CD4-positive, alpha-beta T cell treated with Interleukin-15 for 1 hour (primary cell): ENCODE data around the gene RNF213.

Source experiments
- DNase-seq: peaks from one replicate; pipeline ENCODE4 v3.0.0-alpha.2; 2020

Gene RNF213

GRCh38 chr17:80260791-80261158 is at the start of gene RNF213:
RNF213 (plus strand) TSS chr17:80260852; CDS start chr17:80263682, 2,830 bp downstream.
- DNase-seq, result peak; percentile 60

DNA sequence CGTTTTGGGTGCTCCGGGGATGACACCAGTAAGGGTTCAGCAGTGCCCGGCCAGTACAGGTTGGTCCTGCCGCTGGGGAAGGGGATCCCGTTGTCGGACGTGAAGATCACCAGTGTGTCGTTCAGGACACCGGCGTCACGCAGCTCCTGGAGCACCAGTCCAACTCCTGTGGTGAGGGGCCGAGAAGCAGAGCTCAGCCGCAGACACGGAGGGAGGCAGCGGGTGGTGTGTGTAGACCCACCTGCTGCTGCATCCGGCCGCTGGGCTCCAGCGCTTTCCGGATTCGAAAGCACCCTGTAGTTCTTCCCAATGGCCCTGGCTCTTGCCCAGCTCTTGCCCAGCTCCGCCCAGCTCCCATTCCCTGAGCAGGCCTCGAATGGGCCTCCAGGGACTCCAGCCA is 48.5 kb upstream of the RNF213 start:
- no peak for DNase-seq

DNA sequence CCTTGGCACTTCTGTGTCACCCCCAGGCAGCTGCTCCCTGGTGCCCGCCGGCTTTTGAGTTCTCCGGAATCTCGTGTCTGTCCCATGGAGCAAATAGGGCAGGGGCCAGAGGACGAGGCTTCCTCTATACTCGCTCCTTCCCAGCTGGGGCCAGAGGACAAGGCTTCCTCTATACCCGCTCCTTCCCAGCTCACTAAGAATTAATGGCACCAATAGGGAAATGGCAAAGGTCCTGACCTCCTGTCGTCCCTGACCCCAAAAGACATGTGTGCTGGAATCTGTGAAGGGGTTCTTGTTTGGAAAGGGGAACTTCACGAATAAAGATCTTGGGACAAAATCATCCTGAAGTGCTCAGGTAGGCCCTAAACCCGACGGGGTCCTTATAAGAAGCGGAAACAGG is 48.1 kb upstream of the RNF213 start:
- no peak for DNase-seq

GRCh38 chr17:80212962-80213642 is 47.5 kb upstream of the RNF213 start:
- DNase-seq, result peak; percentile 59

DNA sequence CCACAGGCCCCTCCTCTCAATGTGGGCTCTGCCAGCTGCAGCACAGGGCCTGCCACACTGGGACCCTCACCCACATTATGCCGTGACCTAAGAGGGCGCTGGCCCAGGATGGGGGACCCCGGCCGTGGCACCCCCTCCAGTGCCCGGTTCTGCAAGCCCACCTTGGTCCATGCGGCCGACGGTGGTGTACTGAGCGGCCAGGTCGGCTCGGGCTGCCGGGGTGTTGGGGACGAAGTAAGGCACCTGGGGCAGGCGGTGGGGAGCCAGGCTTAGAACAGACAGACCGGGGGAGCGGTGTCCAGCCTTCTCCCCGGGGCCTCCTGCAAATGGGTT is 47.0 kb upstream of the RNF213 start:
- no peak for DNase-seq

DNA sequence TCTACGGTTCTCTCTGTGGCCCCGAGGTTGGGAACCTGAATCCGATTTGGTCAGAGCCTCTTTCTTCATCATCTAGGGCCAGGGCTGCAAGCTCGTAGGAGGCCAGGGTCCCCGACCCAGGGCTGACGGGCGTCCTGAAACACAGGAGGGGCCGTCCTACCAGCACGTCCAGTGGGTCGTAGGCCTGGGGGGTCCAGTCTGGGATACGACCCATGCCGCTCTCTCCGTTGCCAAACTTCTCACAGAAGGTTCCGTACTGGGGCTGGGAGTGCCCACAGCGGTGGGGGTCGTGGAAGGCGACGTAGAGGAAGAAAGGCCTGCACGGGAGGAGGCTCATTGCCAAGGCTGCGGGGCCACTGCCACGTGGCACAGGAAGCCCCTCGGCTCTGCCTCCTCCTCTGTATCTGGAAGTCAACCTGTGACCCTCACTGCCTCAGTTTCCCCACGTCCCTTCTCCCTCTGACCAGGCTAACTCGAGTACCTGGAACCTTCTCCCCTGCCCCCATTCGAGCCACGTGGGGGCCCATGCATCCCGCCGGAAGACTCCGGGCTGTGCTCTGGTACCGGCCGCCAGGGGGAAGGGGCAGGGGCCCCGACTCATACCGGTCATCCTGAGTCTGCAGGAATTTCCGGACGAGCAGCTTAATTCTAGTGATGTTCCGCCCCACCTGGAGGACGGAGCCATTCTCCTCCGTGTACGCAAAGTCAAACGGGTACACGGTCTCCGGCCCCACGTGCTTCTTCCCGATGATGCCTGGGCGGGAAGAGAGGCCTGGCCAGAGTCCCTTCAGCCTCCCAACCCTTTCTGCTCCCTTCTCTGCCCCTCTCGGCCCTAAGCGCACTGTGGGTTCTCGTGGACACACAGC is 46.4 kb upstream of the RNF213 start:
- no peak for DNase-seq

- no peak for DNase-seq
These were observed 45.8 kb upstream of the RNF213 start for GRCh38 chr17:80214878-80215210.

DNA sequence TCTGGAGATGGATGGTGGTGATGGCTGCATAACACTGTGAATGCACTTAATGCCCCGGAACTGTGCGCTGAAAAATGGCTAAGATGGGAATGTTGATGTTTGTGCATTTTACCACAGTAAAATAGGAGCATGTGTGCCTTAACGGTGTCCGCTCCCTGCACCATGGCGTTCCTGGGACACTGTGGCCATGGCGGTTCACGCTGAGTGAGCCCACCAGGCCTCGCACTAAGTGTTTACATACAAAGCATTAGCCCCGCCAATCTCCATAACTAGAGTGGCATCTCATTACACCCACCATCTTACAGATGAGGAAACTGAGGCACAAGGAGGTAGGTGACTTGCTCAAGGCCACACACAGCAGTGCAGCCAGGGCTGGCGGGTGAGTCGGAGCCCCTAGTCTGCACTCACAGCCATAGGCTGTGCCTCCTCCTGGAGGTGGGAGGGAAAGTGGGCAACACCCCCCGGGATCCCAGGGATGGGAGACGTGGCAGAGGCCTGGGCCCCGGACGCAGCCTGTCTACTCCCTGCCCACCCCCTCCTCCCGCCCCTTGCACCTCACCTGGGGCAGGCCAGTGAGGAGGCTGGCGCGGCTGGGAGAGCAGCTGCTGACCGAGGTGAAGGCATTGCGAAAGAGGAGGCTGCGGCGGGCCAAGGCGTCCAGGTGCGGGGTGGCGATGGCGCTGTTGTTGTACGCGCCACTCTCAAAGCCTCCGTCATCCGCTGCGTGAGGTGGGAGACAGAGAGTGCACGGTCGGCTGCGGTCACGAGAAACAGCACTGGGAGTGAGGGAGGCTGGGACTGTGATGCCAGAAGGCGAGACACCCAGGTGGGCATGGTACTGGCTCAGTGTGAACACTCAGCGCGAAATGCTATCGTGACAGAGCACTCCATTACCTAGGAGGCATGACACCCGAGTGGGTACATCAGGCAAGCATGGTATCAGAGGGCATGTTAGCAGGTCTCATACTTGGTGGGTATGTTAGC is 43.9 kb upstream of the RNF213 start:
- DNase-seq, result no peak

- no peak for DNase-seq
These were observed 42.8 kb upstream of the RNF213 start for GRCh38 chr17:80217703-80218362.

GRCh38 chr17:80218391-80218790 is 42.3 kb upstream of the RNF213 start:
- no peak for DNase-seq

GRCh38 chr17:80219013-80219762 is 41.5 kb upstream of the RNF213 start:
- peak; percentile 91 for DNase-seq

DNA sequence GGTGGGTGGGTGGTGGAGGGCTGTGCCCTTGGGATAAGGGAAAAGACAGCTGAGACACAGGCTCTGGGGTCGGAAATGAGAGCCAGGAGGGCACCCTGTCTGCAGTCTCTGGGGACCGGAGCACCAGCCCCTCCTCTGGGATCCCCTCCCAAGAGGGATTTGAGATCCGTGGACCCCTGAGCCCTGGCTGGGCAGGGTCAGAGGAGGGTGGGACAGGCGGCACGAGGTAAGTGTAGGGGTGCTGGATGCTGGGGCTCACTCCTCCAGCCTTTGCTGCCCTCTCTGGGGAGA is 40.9 kb upstream of the RNF213 start:
- DNase-seq, result no peak

DNA sequence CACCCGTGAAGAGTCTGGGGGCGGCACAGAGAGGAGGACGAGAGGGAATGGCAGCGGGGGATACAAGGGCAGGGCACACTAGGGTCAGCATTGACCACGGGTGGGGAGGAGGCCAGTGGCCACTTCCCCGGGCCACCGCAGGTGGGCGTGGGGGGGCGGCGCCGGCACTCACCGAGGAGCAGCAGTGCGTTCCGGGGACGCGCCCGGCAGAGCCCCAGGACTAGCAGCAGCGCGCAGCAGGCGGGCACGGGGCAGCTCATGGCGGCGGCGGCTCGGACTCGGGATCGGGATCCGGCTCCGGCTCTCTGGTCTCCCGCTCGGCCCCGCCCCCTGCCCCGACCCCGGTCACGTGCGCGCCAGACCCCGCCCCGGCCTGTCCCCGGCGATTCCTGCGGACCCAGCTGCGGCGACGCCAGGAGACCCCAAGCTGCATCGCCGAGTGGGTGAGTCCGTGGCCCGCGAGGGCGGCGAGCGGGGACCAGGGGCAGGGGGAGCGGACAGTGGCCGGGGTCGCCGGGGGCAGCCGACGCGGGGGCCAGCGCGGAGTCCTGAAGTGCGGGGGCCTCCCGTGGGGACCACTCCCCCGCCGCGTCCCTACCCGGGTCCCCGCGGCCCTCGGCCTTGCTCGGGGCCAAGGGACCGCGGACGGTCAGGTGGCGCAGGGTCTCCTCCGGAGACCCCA is 40.5 kb upstream of the RNF213 start, which contains the start of the genes SGSH and SLC26A11:
SGSH (minus strand) TSS at position 280 of the 682 bp plus-strand sequence; CDS start at position 260, 20 bp downstream.
SLC26A11 (plus strand) TSS at position 374 of the 682 bp plus-strand sequence. CDS start 1,134 bp downstream, outside the sequence.
- peak; percentile 59 for DNase-seq

GRCh38 chr17:80220736-80221215 is 39.9 kb upstream of the RNF213 start:
- no peak for DNase-seq

- no peak for DNase-seq
These were observed 39.1 kb upstream of the RNF213 start for GRCh38 chr17:80221351-80222105.

DNA sequence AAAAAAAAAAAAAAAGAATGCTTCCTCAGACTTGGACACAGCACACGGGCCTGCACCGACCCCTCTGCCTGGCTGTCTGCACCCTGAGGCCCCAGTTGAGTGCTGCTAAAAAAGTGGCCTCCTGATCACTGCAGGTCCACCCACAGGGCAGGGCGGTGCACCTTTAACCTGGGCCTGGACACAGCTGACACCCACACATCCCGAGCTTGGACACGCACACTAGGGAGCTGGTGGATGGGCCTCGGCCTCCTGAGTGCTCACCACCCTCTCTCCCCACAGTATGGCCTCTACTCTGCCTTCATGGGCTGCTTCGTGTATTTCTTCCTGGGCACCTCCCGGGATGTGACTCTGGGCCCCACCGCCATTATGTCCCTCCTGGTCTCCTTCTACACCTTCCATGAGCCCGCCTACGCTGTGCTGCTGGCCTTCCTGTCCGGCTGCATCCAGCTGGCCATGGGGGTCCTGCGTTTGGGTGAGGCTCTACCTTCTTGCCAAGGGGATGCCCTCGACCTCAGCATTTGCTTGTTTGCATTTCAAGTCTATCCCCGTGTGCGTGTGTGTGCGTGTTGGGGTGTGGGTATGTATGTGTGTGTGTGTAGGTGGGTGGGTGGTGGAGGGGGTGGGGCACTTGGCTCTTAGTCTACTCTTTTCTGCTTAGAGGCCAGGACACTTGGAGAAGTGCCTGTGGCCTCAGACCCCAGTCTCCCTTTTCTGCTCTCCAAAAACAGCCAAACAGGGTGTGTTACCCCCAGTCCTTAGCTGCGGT is 38.1 kb upstream of the RNF213 start:
- DNase-seq, result no peak

- no peak for DNase-seq
These were observed 37.4 kb upstream of the RNF213 start for GRCh38 chr17:80223142-80223815.

- DNase-seq, result no peak
These were observed 36.7 kb upstream of the RNF213 start for GRCh38 chr17:80223838-80224497.
